ENCODE measurements around the gene ROBO1.

- TF ChIP-seq NPAS2 (CRISPR knock-in tag; IDR thresholded peaks at IDR 0.05; ENCODE audit: borderline replicate concordance) (no peak), THRA (CRISPR knock-in tag; IDR thresholded peaks at IDR 0.05; ENCODE audit: borderline replicate concordance) (no peak), ZNF687 (CRISPR knock-in tag; IDR thresholded peaks at IDR 0.05) (no peak), ZNF530 (CRISPR knock-in tag; IDR thresholded peaks at IDR 0.05; ENCODE audit: low read depth) (no peak), ZNF367 (CRISPR knock-in tag; IDR thresholded peaks at IDR 0.05; ENCODE audit: borderline replicate concordance) (no peak), ETV5 (CRISPR knock-in tag; IDR thresholded peaks at IDR 0.05; ENCODE audit: borderline replicate concordance) (no peak), FOXK2 (IDR thresholded peaks at IDR 0.05) (no peak)
Measured at GRCh38 chr3:79366414-79366813, 401.4 kb downstream of the ROBO1 start.
